Progenitor cell of endocrine pancreas (in vitro differentiated cells): ENCODE data around the gene SH3D21. TPM values are rescaled to one million over a fixed set of nuclear protein-coding genes. Genes with fewer than 3 reads are reported as not detected.
A peak's percentile ranks its signal among the peaks of the same experiment; 100 is the strongest.

Source experiments
- DNase-seq: peaks from one replicate; pipeline ENCODE4 v3.0.0; 2021; ENCODE audit warnings: low spot score; ENCODE audit not compliant: unreplicated experiment
- H3K27ac Mint-ChIP-seq: 2 replicates; pipeline ENCODE4 v1.8.0; 2021; ENCODE audit warnings: mild to moderate bottlenecking, moderate library complexity, mixed read lengths
- H3K27me3 Mint-ChIP-seq: 2 replicates; pipeline ENCODE4 v1.8.0; 2021; ENCODE audit warnings: mixed read lengths
- H3K36me3 Mint-ChIP-seq: 2 replicates; pipeline ENCODE4 v1.8.0; 2022; ENCODE audit warnings: mixed read lengths; ENCODE audit not compliant: insufficient read depth
- H3K4me1 Mint-ChIP-seq: 2 replicates; pipeline ENCODE4 v1.8.0; 2021; ENCODE audit warnings: low read depth, mixed read lengths
- H3K4me3 Mint-ChIP-seq: 2 replicates; pipeline ENCODE4 v1.8.0; 2021; ENCODE audit warnings: low read depth, mild to moderate bottlenecking, moderate library complexity, mixed read lengths
- H3K9me3 Mint-ChIP-seq: 2 replicates; pipeline ENCODE4 v1.8.0; 2021; ENCODE audit warnings: low read depth, mixed read lengths
- total RNA-seq: library from RNA; stranded (reverse); gene quantifications from 2 replicates; pipeline ENCODE4 v1.2.1, GENCODE V29; 2021
- TF ChIP-seq, protein P1 (sequence below): fragments of 200-600 bp; sonication (generic); IDR thresholded peaks from one replicate; pipeline ENCODE4 v1.5.0; 2021; ENCODE audit warnings: antibody characterized with exemption, mild to moderate bottlenecking; ENCODE audit not compliant: unreplicated experiment

Gene SH3D21
- total RNA-seq, 1 donor from 2014 or later, result 10.6 TPM

DNA sequence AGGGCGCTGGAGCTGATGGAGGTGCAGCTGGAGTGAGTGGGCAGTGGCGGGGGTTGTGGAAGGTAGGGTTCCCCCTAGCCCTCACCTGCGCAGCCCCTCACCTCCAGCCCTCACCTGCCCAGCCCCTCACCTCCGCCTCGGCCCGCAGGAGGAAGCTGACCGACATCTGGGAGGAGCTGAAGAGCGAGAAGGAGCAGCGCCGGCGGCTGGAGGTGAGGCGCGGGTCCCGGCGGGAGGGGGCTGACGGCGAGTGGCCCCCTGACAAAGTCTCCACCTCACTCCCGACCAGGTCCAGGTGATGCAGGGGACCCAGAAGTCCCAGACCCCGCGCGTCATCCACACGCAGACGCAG, 14.6 kb downstream of the SH3D21 start:
- Mint-ChIP-seq H3K27ac (no peak overlapping the region), H3K36me3 (peaks cover 2% of the 10 kb centered on the region), H3K9me3 (no peaks in the 10 kb centered on the region), H3K27me3 (peaks cover 24% of the 10 kb centered on the region), H3K4me3 (peak overlapping the region; percentile 54), H3K4me1 (peaks cover 15% of the 10 kb centered on the region)
- TF ChIP-seq, protein P1, sequence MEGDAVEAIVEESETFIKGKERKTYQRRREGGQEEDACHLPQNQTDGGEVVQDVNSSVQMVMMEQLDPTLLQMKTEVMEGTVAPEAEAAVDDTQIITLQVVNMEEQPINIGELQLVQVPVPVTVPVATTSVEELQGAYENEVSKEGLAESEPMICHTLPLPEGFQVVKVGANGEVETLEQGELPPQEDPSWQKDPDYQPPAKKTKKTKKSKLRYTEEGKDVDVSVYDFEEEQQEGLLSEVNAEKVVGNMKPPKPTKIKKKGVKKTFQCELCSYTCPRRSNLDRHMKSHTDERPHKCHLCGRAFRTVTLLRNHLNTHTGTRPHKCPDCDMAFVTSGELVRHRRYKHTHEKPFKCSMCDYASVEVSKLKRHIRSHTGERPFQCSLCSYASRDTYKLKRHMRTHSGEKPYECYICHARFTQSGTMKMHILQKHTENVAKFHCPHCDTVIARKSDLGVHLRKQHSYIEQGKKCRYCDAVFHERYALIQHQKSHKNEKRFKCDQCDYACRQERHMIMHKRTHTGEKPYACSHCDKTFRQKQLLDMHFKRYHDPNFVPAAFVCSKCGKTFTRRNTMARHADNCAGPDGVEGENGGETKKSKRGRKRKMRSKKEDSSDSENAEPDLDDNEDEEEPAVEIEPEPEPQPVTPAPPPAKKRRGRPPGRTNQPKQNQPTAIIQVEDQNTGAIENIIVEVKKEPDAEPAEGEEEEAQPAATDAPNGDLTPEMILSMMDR, result no peak
- no peak for DNase-seq

DNA sequence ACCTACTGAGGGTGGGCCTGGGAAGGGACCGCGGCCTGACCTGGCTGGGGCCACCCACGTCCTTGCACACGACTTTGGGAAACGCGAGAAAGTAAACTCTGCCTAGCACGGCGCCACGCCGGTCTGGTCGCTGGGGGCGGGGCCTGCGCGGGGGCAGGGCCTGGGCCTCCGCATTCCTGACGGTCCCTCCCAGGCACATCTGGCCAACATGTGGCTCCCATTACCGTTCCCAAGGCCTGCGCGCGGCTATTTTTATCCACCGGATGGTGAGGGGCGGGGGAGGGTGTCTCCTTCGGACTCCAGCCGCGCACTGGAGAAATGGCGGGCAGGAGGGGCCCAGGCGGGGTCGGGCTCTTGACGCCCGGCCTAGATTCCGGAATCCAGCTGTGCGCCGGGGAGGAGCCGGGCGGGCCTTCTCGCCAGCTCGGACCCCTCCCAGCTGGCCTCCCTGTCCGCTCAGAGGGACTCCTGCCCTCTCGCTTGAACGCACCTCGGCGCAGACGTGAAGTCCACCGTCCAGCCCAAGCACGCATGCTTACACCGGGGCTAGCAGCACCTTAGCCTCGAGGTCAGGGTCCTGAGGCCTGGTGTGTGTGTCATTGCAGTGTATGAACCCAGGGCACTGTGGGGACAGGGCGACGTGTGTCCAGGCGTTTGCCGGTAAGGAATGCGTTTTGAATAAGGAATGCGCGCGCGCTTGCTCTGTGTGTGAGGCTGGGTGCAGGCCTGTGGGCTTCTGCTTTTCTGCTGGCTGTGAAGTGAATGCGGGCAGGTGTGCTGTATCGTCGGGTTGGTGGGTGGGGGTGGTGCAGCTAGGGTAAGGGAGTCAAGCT, 15.2 kb downstream of the SH3D21 start:
- H3K27me3 Mint-ChIP-seq, result peaks cover 24% of the 10 kb centered on the region
- H3K4me1 Mint-ChIP-seq, result peaks cover 15% of the 10 kb centered on the region
- peak overlapping the region; percentile 48 for H3K4me3 Mint-ChIP-seq
- peak overlapping the region; percentile 33 for H3K27ac Mint-ChIP-seq
- H3K9me3 Mint-ChIP-seq, result no peaks in the 10 kb centered on the region
- DNase-seq, result no peak
- peaks cover 2% of the 10 kb centered on the region for H3K36me3 Mint-ChIP-seq
- TF ChIP-seq, protein P1, result no peak

DNA sequence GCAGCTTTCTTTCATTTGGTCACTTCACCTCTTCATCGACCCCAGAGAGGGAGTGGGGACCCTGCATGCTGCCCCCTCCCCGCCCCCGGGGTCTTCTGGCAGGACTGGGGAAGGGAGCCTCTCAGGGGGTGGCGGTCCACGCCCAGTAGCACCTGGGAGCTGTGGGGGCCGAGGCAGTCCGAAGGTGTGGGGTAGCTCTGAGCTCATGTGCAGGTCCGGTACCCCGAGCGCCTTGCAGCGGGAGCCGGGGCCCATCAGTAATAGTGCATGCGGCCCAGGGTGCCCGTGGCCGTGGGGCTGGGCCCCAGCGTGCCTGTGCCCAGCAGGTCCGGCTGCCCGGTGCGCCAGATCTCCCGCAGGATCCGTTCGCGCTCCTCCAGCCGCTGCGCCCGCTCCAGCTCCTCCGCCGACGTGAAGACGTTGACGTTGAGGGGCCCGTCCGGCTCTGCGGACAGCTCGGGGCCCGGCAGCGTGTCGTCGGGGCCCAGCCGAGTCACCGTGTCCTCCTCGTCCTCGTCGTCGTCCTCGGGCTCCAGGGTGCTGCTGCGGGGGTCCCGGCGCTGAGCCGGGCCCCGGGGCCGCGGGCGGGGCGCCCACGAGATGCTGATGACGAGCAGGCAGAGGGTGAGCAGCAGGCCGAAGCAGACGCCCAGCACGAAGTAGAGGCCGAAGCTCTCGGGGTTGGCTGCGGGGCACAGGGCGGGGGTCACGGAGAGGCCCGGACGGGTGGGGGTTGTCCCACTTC, 16.0 kb downstream of the SH3D21 start:
- Mint-ChIP-seq H3K27me3 (peaks cover 24% of the 10 kb centered on the region), H3K27ac (no peak overlapping the region), H3K4me3 (peak overlapping the region; percentile 66), H3K36me3 (peaks cover 2% of the 10 kb centered on the region), H3K9me3 (no peaks in the 10 kb centered on the region), H3K4me1 (peaks cover 15% of the 10 kb centered on the region)
- TF ChIP-seq, protein P1, result no peak
- no peak for DNase-seq

DNA sequence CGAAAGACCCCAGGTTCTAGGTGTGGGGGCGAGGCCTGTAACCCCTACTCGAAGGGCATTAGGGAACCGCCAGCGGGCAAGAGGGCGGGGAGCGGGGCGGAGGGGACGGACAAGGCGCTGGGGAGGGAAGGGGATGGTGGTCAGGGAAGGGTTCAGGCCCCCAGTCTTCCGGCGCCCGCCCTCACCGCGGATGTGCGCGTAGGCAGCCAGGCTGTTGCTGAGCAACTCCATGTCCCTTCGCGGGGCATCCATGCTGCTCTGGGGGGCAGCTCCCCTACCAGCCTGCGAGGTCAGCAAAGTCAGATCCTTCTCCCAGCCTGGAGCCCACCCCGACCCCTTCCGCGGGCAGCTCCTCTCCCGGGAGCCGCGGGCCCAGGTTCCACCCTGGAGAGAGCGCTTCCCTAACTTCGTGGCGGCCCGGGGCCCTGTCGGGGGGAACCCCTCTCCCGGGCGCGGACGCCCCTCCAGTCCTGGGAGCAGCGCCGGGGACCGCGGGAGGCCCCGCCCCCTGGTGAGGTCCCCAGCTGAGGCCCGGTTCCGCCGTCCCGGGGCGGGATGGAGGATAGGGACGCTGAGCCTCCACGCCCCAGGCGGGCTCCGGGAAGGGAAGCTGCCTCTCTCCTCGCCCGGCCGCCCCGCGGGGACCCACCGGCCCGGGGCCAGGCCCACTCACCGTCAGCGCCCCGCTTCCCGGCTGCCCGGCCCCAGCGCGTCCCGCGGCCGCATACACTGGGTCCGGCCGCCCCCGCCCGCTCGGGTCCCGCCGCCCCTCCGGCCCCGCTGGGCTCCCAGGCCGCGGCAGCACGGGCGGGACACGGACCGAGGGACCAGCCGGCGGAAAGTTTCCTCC, 16.8 kb downstream of the SH3D21 start:
- TF ChIP-seq, protein P1, result no peak
- Mint-ChIP-seq H3K36me3 (no peaks in the 10 kb centered on the region), H3K4me1 (peaks cover 15% of the 10 kb centered on the region), H3K4me3 (peak overlapping the region; percentile 66), H3K27ac (no peak overlapping the region), H3K9me3 (no peaks in the 10 kb centered on the region), H3K27me3 (peaks cover 26% of the 10 kb centered on the region)
- no peak for DNase-seq
